BJ (cell line): ENCODE data around the gene CLCNKB. TPM values are rescaled to one million over a fixed set of nuclear protein-coding genes. Genes with fewer than 3 reads are reported as not detected.
"Not testable (repeated sequence)": the region's sequence is repeated elsewhere in the genome, so short reads cannot be mapped to it uniquely, and the experiment has no call there.

ENCODE experiments used
- CTCF ChIA-PET: fragments of 350-600 bp; formaldehyde crosslinking; extraction: SDS; loops from one replicate; lab custom pipeline; 2021; ENCODE audit warnings: antibody characterized with exemption, inconsistent platforms; lab: Yijun Ruan, JAX
- POLR2A ChIA-PET: fragments of 300-600 bp; sonication (Branson Sonifier 250); formaldehyde crosslinking; extraction: SDS; loops from one replicate; lab custom pipeline; 2021; ENCODE audit warnings: antibody characterized with exemption; lab: Charles Lee
- DNase-seq: peaks from one replicate; pipeline ENCODE4 v3.0.0-alpha.2; 2011; ENCODE audit warnings: low read depth
- H3K27me3 ChIP-seq: 2 replicates; pipeline ENCODE4 v1.6.0; 2011; ENCODE audit warnings: low read length; ENCODE audit not compliant: control insufficient read depth, insufficient read depth
- H3K36me3 ChIP-seq: 2 replicates; pipeline ENCODE4 v1.5.1; 2011; ENCODE audit warnings: low read length; ENCODE audit not compliant: control insufficient read depth, insufficient read depth
- H3K4me3 ChIP-seq: 2 replicates; pipeline ENCODE4 v1.5.1; 2011; ENCODE audit warnings: low read depth, mild to moderate bottlenecking, control low read depth, low read length
- polyA plus RNA-seq: library from polyadenylated mRNA; depleted of rRNA; stranded (reverse); fragments of >200 nt; gene quantifications from 2 replicates; pipeline ENCODE4 v1.2.3, GENCODE V29; 2011
- TF ChIP-seq, protein P1 (sequence below): IDR thresholded peaks from 2 replicates; pipeline ENCODE4 v1.5.1; 2011; ENCODE audit warnings: low read depth, mild to moderate bottlenecking, control low read depth, inconsistent platforms, low read length, moderate library complexity; ENCODE audit not compliant: insufficient read depth

CLCNKB gene
- polyA plus RNA-seq, 1 experiment, result 0.83 TPM

DNA sequence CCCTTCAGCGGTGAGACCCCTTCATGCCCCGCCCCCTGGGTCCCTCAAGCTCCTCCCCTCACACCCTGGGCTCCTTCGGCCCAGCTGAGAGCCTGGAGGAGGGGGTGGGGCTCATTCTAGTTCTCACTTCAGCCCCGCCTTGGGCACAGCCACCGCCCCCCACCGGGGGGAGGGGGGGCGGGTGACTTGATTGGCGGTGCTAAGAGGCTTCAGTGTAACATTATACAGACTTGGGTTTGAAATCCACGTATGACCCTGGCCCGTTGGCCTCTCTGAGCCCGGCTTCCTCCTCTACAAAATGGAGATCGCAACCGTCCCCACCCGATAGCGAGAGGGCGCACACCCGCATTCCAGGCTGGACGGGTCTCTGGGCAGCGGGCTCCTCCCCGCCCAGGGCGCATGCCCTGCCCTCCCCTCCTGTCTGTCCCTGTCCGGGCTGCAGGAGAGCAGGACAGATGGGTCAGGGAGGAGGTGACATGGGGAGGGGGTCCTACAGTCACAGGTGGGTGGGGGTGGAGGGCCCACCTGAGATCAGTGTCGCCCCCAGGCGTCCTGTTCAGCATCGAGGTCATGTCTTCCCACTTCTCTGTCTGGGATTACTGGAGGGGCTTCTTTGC, 5.1 kb downstream of the CLCNKB start:
- ChIA-PET CTCF (interaction anchor here (1.8 to 5.5 kb wide), 2 partner anchors 7 to 39 kb away, joined by 6 to 28 read pairs; no protein-coding TSS in a partner anchor), POLR2A (no interaction called here)
- Histone ChIP-seq H3K4me3 (peak overlapping the region; percentile 40), H3K36me3 (no peaks in the 10 kb centered on the region), H3K27me3 (no peaks in the 10 kb centered on the region; the same call in 1 of the 2 replicates)
- DNase-seq, result no peak
- TF ChIP-seq, protein P1, sequence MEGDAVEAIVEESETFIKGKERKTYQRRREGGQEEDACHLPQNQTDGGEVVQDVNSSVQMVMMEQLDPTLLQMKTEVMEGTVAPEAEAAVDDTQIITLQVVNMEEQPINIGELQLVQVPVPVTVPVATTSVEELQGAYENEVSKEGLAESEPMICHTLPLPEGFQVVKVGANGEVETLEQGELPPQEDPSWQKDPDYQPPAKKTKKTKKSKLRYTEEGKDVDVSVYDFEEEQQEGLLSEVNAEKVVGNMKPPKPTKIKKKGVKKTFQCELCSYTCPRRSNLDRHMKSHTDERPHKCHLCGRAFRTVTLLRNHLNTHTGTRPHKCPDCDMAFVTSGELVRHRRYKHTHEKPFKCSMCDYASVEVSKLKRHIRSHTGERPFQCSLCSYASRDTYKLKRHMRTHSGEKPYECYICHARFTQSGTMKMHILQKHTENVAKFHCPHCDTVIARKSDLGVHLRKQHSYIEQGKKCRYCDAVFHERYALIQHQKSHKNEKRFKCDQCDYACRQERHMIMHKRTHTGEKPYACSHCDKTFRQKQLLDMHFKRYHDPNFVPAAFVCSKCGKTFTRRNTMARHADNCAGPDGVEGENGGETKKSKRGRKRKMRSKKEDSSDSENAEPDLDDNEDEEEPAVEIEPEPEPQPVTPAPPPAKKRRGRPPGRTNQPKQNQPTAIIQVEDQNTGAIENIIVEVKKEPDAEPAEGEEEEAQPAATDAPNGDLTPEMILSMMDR, result 0 out of 2 replicates have a peak, but pooled peaks have one; percentile 14

DNA sequence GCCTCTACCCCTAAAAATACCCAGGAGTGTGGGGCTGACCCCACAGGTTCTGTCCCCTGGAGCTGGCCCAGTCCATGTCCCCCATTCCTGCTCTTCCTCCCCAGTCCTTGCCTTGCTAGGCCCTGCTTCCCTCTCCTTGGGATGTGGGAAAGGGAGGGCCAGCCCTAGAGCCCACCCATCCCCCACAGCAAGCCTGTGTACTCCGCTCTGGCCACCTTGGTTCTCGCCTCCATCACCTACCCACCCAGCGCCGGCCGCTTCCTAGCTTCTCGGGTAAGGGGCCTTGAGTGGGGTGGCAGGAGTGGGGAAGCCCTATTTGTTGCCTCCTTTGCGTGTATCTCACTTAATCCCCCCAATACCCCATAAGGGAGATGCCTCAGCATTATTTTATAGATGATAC, 6.7 kb downstream of the CLCNKB start:
- POLR2A ChIA-PET, result no interaction called here
- CTCF ChIA-PET, result interaction anchor here (0.6 to 1.7 kb wide), 4 partner anchors 23 to 55 kb away, joined by 3 read pairs; partner anchors contain the start of gene FAM131C

DNA sequence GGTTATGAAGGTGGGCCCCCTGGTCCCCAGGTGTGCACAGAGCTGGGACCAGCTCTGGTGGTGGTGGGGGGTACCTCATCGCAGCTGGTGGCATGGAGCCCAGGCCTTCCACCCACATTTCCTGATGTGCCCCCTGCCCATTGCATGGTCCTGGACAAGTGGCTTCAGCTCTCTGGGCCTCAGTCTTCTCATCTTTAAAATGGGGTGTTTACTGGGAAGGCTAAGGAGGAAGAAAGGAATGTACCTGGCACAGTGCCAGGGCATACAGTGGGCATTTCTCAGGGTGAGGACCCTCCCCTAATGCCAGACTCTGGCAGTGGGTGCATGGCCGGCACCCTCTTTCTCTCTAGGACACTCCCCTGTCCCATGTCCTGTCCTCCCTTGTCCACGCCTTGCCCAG, 7.5 kb downstream of the CLCNKB start:
- Histone ChIP-seq H3K4me3 (no peak overlapping the region), H3K36me3 (no peaks in the 10 kb centered on the region), H3K27me3 (no peaks in the 10 kb centered on the region)
- ChIA-PET CTCF (interaction anchor here (0.9 to 1.7 kb wide), 2 partner anchors 22 to 24 kb away, joined by 3 read pairs; partner anchors contain the start of gene FAM131C), POLR2A (no interaction called here)
- TF ChIP-seq, protein P1, result no peak
- DNase-seq, result no peak

More for the DNA sequence above, 6.7 kb downstream of the CLCNKB start:
- Histone ChIP-seq H3K27me3 (no peaks in the 10 kb centered on the region), H3K4me3 (no peak overlapping the region), H3K36me3 (no peaks in the 10 kb centered on the region)
- TF ChIP-seq, protein P1, result no peak
- no peak for DNase-seq

DNA sequence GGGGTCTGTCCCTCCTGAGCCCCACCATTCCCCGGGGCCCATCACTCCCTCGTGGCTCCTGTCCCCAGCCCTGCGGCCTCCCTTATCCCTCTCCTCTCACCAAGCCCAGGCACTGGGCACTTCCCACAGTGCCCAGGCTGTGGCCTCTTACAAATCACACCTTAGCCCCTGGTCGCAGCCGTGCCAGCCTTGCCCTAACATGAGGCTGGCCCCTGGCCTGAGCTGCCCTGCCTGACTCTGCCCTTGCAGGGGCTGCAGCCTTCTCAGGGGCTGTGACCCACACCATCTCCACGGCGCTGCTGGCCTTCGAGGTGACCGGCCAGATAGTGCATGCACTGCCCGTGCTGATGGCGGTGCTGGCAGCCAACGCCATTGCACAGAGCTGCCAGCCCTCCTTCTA, 8.4 kb downstream of the CLCNKB start:
- CTCF ChIA-PET, H3K4me3 ChIP-seq, H3K27me3 ChIP-seq, H3K36me3 ChIP-seq, POLR2A ChIA-PET, DNase-seq: not testable (repeated sequence)

DNA sequence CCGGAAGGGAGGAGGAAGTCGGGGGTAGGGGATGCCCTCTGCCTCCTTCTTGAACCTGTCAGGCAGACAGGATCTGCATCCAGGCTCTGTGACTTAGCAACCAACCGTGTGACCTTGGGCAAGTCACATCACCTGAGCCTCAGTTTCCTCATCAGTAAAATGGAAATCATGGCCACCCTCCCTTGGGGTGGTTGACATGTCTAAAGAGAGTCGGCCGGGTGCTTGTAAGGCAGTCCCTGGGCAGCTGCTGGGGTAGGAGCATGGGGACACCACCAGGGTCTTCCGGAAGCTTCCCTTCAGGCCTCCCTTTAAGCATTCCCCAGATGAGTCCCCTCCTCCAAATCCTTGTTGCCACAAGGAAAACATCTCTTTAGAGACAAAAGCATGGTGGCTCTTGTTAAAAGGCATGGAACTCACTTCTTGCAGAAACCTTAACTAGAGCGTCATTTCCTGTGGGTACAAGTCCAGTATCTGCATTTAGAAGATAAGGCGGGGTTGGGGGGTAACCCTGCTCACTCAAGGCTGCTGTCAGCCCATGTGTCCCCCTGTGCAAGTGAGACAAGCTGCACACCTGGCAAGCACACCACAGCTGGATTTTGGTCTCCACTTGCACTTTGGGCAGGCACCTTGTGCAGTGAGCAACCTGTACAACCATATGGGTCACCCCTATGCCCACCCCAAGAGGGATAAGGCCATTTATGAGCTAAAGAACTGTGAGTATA, 10.4 kb downstream of the CLCNKB start:
- TF ChIP-seq, protein P1, result no peak
- H3K27me3 ChIP-seq, result no peaks in the 10 kb centered on the region
- DNase-seq, result no peak
- no peak overlapping the region for H3K4me3 ChIP-seq
- no peaks in the 10 kb centered on the region for H3K36me3 ChIP-seq
- CTCF ChIA-PET, result interaction anchor here (0.8 to 4.5 kb wide), 5 partner anchors 8 to 42 kb away, joined by 3 to 53 read pairs (median 9); partner anchors contain the start of genes CLCNKB and FAM131C
- POLR2A ChIA-PET, result no interaction called here
